Urothelium cell line (cell line): Measurements from ENCODE around the gene PLA2G5.
"Not testable (repeated sequence)": the region's sequence is repeated elsewhere in the genome, so short reads cannot be mapped to it uniquely, and the experiment has no call there.

Source experiments
- DNase-seq: peaks from one replicate; pipeline ENCODE4 v3.0.0; 2011; ENCODE audit warnings: low spot score, mixed read lengths
- FAIRE-seq: peaks from 2 replicates; lab custom pipeline; 2011; peaks lifted over from hg19 to GRCh38; lab: Jason Lieb, UNC

The PLA2G5 gene

GRCh38 chr1:20069874-20070273 lies at the start of gene PLA2G5:
Gene PLA2G5, plus strand, starts transcription at chr1:20070194. Its CDS starts 14,637 bp downstream, at chr1:20084831.
- FAIRE-seq (no peak), DNase-seq (no peak)

- DNase-seq = no peak
- FAIRE-seq = no peak
These were observed 41.9 kb upstream of the PLA2G5 start for GRCh38 chr1:20028125-20028524.

GRCh38 chr1:20028726-20029125 lies 41.3 kb upstream of the PLA2G5 start:
- DNase-seq (no peak), FAIRE-seq (no peak)

- DNase-seq (no peak), FAIRE-seq (no peak)
These were observed 40.6 kb upstream of the PLA2G5 start for GRCh38 chr1:20029178-20029912.

- DNase-seq, FAIRE-seq: not testable (repeated sequence)
These were observed 39.4 kb upstream of the PLA2G5 start for GRCh38 chr1:20030436-20031151.

GRCh38 chr1:20031161-20031560 lies 38.8 kb upstream of the PLA2G5 start:
- DNase-seq = no peak
- no peak for FAIRE-seq

- DNase-seq (no peak), FAIRE-seq (no peak)
These were observed 38.2 kb upstream of the PLA2G5 start for GRCh38 chr1:20031836-20032235.

- no peak for DNase-seq
These were observed 37.6 kb upstream of the PLA2G5 start for GRCh38 chr1:20032425-20032824.

GRCh38 chr1:20033420-20033819 lies 36.6 kb upstream of the PLA2G5 start:
- FAIRE-seq = no peak
- DNase-seq = no peak

More at GRCh38 chr1:20032425-20032824, 37.6 kb upstream of the PLA2G5 start:
- no peak for FAIRE-seq

- DNase-seq = no peak
- no peak for FAIRE-seq
These were observed 34.9 kb upstream of the PLA2G5 start for GRCh38 chr1:20035114-20035513.

GRCh38 chr1:20037877-20038276 lies 32.1 kb upstream of the PLA2G5 start:
- DNase-seq = no peak

GRCh38 chr1:20047096-20047495 lies 22.9 kb upstream of the PLA2G5 start:
- FAIRE-seq (no peak), DNase-seq (no peak)

More at GRCh38 chr1:20037877-20038276, 32.1 kb upstream of the PLA2G5 start:
- FAIRE-seq = no peak

GRCh38 chr1:20048563-20048962 lies 21.4 kb upstream of the PLA2G5 start:
- DNase-seq (no peak), FAIRE-seq (no peak)

GRCh38 chr1:20049056-20049798 lies 20.8 kb upstream of the PLA2G5 start:
- not testable (repeated sequence) for DNase-seq, FAIRE-seq

- no peak for DNase-seq
- FAIRE-seq = no peak
These were observed 18.7 kb upstream of the PLA2G5 start for GRCh38 chr1:20051218-20051829.

GRCh38 chr1:20052386-20052785 lies 17.6 kb upstream of the PLA2G5 start:
- no peak for FAIRE-seq
- no peak for DNase-seq

GRCh38 chr1:20057886-20058420 lies 12.0 kb upstream of the PLA2G5 start:
- FAIRE-seq = no peak

GRCh38 chr1:20058531-20058930 lies 11.5 kb upstream of the PLA2G5 start:
- DNase-seq = peak; percentile 78
- FAIRE-seq = no peak

More at GRCh38 chr1:20057886-20058420, 12.0 kb upstream of the PLA2G5 start:
- no peak for DNase-seq

GRCh38 chr1:20059847-20060246 lies 10.1 kb upstream of the PLA2G5 start:
- no peak for DNase-seq
- no peak for FAIRE-seq

GRCh38 chr1:20060791-20061190 lies 9.2 kb upstream of the PLA2G5 start:
- not testable (repeated sequence) for DNase-seq, FAIRE-seq

GRCh38 chr1:20061866-20062265 lies 8.1 kb upstream of the PLA2G5 start:
- DNase-seq (no peak), FAIRE-seq (no peak)
